Spinal cord (tissue), 10 donors: ENCODE measurements around the gene FLT3. TPM values are rescaled to one million over a fixed set of nuclear protein-coding genes. Genes with fewer than 3 reads are reported as not detected.

Source experiments
- DNase-seq, 6 donors: peaks; one replicate each; pipeline versions ENCODE4 v3.0.0 to v3.0.0-alpha.2; 2013 to 2015; ENCODE audit warnings: low spot score in 6 of 6, low read depth in 4 of 6
- H3K27ac ChIP-seq: one replicate; pipeline ENCODE4 v1.5.1; 2013; ENCODE audit warnings: low read depth, low read length, control low read depth
- H3K27me3 ChIP-seq: one replicate; pipeline ENCODE4 v1.6.1; 2013; ENCODE audit warnings: low read length; ENCODE audit not compliant: control insufficient read depth, insufficient read depth
- H3K36me3 ChIP-seq: one replicate; pipeline ENCODE4 v1.6.1; 2013; ENCODE audit warnings: low read length; ENCODE audit not compliant: control insufficient read depth, insufficient read depth
- H3K4me1 ChIP-seq: one replicate; pipeline ENCODE4 v1.6.1; 2013; ENCODE audit warnings: low read length; ENCODE audit not compliant: control insufficient read depth, insufficient read depth
- H3K4me3 ChIP-seq: one replicate; pipeline ENCODE4 v1.5.1; 2013; ENCODE audit warnings: low read depth, low read length, control low read depth
- H3K9me3 ChIP-seq: one replicate; pipeline ENCODE4 v1.6.1; 2013; ENCODE audit warnings: low read length; ENCODE audit not compliant: control insufficient read depth, insufficient read depth
- WGBS: methylation state at CpG from one replicate; pipeline ENCODE4 v1.1.5; 2013; ENCODE audit warnings: missing lambda C conversion rate; ENCODE audit not compliant: insufficient coverage; 5-methylcytosine and 5-hydroxymethylcytosine counted together
- polyA plus RNA-seq, 2 donors: library from polyadenylated mRNA; unstranded; fragments of 120-200 nt; gene quantifications; one replicate each; pipeline ENCODE4 v1.2.1, GENCODE V29; 2013; ENCODE audit not compliant: insufficient read length in 2 of 2
- total RNA-seq, 2 donors: library from RNA; depleted of rRNA in 1 of 2; stranded (reverse); fragments of 120-200 nt in 1 of 2; fragments of >200 nt in 1 of 2; gene quantifications; one replicate each; pipeline versions ENCODE4 v1.2.3 to v1.2.4, GENCODE V29; 2013 to 2014
- donor health status: healthy.

Gene FLT3
- total and polyA plus RNA-seq, 4 donors: 1.9 to 7.8 (median 4.6) TPM

DNA sequence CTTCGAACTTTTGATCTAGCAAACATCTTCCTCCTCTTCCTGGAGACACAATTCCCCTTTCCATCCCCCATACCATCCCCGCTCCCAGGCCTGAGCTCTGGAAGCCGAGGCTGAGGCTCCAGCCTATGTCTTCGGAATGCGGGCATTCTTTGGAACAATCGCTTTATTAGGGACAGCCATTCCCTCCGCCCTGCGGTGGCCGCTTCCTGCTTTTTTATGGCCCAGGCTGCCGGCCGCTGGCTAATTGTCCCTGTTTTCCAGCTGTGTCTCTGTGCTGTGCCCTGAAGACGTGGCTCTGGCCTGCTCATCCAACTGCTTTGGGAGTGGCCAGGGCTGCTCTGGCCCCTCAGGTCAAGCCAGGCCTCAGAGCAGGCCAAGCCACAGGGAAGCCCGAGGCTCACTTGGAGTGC, 129.1 kb downstream of the FLT3 start:
- 13% methylated on average over 12 of the region's 13 CpGs for WGBS

DNA sequence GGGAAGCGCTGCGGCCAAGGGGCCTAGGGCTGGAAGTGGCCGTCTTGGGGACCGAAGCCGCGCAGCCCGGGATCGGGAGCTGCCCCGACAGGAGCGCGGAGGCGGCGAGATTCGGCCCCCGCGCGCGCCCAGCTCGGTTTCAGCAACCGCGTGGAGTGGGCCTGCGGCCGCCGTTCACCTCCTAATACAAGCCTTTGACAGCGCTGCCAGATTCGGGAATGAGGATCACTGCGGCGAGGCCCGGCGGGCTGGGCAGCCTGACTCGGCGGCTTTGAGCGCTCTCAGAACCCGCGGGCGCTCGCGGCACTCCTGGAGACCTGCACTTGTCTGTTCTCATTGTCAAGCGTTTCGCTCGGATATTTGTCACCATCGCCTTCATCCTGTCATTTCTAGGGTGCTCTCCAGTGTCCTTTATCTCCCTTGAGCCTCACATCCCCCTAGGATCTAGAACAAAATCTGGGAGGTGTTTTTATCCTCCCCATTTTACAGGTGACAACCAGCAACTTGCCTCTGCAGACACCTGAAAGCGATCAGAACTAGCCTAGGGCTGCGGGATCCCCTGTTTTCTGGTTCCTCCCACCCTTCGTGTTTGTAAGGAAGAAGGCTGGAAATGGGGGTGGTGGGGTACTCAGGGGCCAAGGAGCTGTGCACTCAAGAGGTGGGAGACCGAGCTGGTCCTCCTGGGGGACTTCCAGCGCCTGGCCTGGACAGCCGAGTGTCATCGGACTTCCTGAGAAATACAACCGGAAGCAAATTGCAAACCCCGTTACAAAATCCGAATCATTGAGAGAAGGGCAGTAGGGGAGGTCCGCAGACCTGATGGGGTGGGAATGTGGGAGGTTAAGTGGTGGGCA, 129.8 kb downstream of the FLT3 start:
- Histone ChIP-seq H3K36me3 (no peaks in the 10 kb centered on the region), H3K4me1 (peaks cover 26% of the 10 kb centered on the region), H3K9me3 (no peaks in the 10 kb centered on the region), H3K27me3 (peaks cover 99% of the 10 kb centered on the region), H3K4me3 (no peak overlapping the region), H3K27ac (no peak overlapping the region)
- no peak for DNase-seq
- WGBS: under 1% methylated on average over 45 of the region's 53 CpGs

More for the DNA sequence above, 129.1 kb downstream of the FLT3 start:
- H3K9me3 ChIP-seq: no peaks in the 10 kb centered on the region
- no peak overlapping the region for H3K27ac ChIP-seq
- DNase-seq: no peak
- H3K4me1 ChIP-seq: peaks cover 24% of the 10 kb centered on the region
- H3K4me3 ChIP-seq: no peak overlapping the region
- H3K27me3 ChIP-seq: peaks cover 99% of the 10 kb centered on the region
- H3K36me3 ChIP-seq: no peaks in the 10 kb centered on the region

DNA sequence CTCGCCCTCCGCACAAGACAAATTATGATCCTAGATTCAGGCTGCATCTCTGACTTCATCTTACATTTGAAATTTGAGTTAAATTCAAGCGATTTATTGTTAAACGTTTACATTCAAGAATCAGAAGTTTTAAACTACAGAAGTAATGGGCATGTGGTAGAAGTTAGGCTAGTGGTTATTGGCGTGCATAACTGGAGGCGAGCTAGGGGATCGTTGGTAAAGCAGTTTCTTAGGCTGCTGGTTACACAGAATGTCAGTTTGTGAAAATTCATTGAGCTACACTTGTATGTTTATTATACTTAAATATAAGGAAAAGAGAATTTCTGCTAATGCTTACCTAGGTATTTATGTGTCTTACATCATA, 130.5 kb downstream of the FLT3 start:
- no peak overlapping the region for H3K4me3 ChIP-seq
- WGBS: no CpG with 5 or more reads among the region's 7 CpGs
- DNase-seq: no peak
- peaks cover 99% of the 10 kb centered on the region for H3K27me3 ChIP-seq
- no peaks in the 10 kb centered on the region for H3K9me3 ChIP-seq
- no peak overlapping the region for H3K27ac ChIP-seq
- peaks cover 25% of the 10 kb centered on the region for H3K4me1 ChIP-seq
- no peaks in the 10 kb centered on the region for H3K36me3 ChIP-seq

DNA sequence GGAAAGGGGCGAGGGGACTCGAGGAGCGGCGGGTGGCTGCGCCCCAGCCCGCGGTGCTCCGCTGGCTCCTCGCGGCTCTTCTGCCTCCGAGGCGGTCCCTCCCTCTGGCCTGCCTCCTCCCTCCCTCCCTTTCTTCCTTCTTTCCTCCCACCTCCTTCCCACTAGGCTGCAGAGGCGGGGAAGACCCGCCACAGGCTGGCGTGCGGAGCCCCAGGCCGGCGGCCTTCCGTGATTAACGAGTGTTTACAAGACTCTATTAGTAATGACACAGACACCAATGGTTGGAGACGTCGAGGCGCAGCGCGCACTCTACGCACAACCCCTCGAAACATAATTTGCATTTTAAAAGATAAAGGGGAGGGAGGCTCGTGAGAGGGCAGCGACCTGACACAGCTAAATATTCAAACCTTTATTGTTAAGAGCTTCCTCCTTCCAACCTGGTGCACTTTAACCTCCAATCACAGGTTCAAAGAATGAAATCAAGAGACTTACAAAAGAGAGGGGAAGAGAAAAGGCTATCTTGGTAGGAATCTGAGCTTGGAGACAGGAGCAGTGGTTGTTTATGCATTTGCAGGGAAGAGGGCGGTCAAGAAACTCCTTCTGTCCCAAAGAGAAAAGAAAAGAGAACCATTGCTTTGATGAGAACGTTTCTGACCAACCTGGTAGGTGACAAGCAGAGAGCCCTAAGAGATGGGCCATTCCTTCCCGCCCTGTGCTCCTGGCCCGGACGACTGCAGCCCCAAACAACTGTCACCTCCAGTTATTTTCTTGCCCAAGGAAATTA, 131.1 kb downstream of the FLT3 start, which contains the start of gene CDX2:
Gene CDX2, minus strand, starts transcription at position 234 of the 784 bp plus-strand sequence. CDS start 309 bp downstream, outside the sequence.
- under 1% methylated on average over 14 of the region's 34 CpGs for WGBS
- H3K4me1 ChIP-seq: peaks cover 25% of the 10 kb centered on the region
- peaks cover 99% of the 10 kb centered on the region for H3K27me3 ChIP-seq
- no peaks in the 10 kb centered on the region for H3K36me3 ChIP-seq
- no peak for DNase-seq
- H3K9me3 ChIP-seq: no peaks in the 10 kb centered on the region
- no peak within 1 kb of the TSS for H3K4me3 ChIP-seq
- no peak within 1 kb of the TSS for H3K27ac ChIP-seq

DNA sequence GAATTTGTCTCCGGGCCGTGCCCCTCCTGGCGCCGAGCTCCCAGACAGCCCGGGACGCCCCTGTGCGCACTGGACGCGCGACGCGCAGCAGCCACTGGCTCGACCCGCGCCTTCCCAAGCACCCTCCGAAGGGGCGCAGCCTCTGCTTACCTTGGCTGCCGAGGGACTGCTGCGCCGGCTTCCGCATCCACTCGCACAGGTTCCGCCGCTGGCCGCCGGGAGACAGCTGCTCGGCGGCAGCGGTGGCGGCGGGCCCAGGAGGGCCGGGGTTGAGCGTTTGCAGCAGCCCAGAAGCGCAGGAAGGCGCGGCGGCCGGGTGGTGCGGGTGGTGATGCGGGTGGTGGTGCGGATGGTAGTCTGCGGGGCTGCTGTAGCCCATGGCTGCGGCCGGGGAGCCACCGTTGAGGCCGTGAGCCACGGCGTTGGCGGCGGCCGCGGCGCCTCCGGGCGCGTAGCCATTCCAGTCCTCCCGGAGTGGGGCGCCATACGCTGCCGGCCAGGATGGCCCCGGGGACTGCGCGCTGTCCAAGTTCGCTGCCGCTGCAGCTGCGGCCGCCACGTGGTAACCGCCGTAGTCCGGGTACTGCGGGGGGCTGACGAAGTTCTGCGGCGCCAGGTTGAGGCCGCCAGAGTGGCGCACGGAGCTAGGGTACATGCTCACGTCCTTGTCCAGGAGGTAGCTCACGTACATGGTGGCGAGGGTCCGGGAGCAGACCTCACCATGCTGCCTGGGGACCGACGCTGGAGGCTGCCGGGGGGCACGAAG, 131.9 kb downstream of the FLT3 start:
- H3K4me3 ChIP-seq: no peak overlapping the region
- H3K36me3 ChIP-seq: no peaks in the 10 kb centered on the region
- H3K4me1 ChIP-seq: peaks cover 25% of the 10 kb centered on the region
- no peak for DNase-seq
- under 1% methylated on average over 86 of the region's 86 CpGs for WGBS
- peaks cover 98% of the 10 kb centered on the region for H3K27me3 ChIP-seq
- H3K9me3 ChIP-seq: no peaks in the 10 kb centered on the region
- H3K27ac ChIP-seq: no peak overlapping the region

DNA sequence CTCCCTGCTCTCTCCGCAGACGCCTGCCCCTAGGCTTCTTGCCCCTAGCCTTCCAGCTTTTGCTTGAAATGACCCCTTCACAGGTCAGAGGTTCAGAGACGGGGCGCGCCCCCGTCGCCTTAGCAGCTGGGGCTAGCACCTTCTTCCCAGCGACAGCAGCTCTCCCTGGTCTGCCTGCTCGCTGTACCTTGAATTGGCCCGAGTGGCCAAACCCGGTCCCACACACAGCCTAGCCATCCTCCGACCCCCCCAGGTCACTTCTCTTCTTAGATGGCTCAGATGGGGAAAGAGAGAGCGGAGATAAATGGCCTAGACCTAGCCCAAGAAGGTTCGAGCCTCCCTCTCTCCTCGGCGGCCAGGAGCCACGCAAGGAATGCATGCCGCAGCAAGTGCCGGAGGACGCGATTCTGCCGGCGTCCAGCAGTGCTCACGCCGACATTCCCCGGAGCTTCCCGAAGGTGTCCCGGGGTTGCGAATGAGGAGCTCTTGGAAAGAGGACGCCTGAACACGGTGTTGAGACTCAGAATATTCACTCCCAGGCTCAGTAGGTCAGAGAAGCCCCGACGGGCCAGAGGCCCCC, 132.6 kb downstream of the FLT3 start:
- Histone ChIP-seq H3K9me3 (no peaks in the 10 kb centered on the region), H3K36me3 (no peaks in the 10 kb centered on the region), H3K4me3 (no peak overlapping the region), H3K27me3 (peaks cover 98% of the 10 kb centered on the region), H3K27ac (no peak overlapping the region), H3K4me1 (peaks cover 25% of the 10 kb centered on the region)
- no peak for DNase-seq
- WGBS: under 1% methylated on average over 30 of the region's 33 CpGs

DNA sequence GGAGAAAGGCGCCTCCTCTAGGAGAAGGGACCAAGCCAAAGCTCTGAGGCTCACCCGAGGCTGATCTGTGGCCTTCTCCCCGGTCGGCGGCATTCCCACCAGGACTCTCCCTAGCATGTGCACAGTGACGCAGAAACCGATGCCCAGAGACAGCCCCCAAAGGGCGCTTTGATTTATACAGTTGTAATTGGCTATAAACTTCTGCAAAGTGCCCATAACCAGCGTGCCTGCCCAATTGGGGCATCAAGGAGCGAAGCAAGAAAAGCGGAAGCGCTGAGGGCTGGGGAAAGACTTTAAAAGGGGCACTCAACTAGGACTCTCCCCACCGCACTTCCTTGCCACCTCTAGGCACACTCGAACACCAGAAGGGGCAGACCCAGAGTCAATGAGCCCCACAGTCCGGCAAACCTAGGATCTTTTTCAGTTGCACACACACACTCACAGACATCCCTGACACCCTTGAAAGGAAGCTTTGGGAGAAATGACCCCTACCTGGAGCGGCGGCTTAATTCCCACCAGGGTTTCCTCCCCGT, 133.1 kb downstream of the FLT3 start:
- peaks cover 98% of the 10 kb centered on the region for H3K27me3 ChIP-seq
- peaks cover 25% of the 10 kb centered on the region for H3K4me1 ChIP-seq
- DNase-seq: no peak
- no peaks in the 10 kb centered on the region for H3K36me3 ChIP-seq
- no peaks in the 10 kb centered on the region for H3K9me3 ChIP-seq
- no peak overlapping the region for H3K4me3 ChIP-seq
- no peak overlapping the region for H3K27ac ChIP-seq
- 1% methylated on average over 18 of the region's 18 CpGs for WGBS

DNA sequence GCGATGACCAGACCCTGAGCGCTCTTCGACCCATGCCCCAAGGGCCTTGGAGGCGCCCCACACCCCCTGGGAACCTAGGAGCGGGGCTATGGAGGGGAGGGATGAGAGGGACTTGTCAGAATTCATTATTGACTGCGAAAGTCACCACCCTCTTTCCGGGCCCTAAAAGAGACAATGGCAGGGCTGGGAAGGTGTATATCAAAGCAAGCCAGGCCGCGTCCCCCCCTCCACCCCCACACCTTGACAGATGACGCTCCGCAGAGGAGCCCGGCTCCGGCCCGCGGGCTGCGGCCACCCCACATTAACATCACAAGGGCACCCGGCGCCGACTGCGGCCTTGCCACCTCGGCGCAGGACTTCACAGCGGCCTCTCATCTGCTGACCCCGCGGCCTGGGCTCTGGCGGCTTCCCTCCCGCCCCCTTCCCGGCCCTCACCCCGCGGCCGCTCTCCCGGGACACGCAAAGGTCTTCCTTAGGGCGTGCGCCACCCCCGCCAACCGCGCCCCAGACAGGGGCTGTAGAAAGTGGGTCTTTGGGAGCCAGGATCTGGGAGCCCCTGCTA, 133.7 kb downstream of the FLT3 start:
- Histone ChIP-seq H3K27me3 (peaks cover 98% of the 10 kb centered on the region), H3K36me3 (no peaks in the 10 kb centered on the region), H3K27ac (no peak overlapping the region), H3K4me1 (peaks cover 25% of the 10 kb centered on the region), H3K9me3 (no peaks in the 10 kb centered on the region), H3K4me3 (no peak overlapping the region)
- WGBS: 1% methylated on average over 35 of the region's 38 CpGs
- no peak for DNase-seq
